Measurements from ENCODE around the gene OAS2.

GRCh38 chr12:113022563-113023297 lies 44.4 kb downstream of the OAS2 start:
- TF ChIP-seq CTCF (IDR thresholded peaks at IDR 0.05; ENCODE audit: insufficient read depth, low read depth, low read length) (no peak), EZH2 (IDR thresholded peaks at IDR 0.05; ENCODE audit: insufficient read depth, low read length) (no peak)
